IMR-90 (cell line): Measurements from ENCODE around the gene IFIT3. TPM values are rescaled to one million over a fixed set of nuclear protein-coding genes. Genes with fewer than 3 reads are reported as not detected.
"Not testable (repeated sequence)": the region's sequence is repeated elsewhere in the genome, so short reads cannot be mapped to it uniquely, and the experiment has no call there.

Experiments
- ATAC-seq: fragments of 200-7000 bp; cut with Tn5 transposase; 2 replicates; pipeline ENCODE4 v1.9.1; 2020; ENCODE audit warnings: low read depth, mild to moderate bottlenecking, moderate library complexity
- BruUV-seq: library from RNA; stranded (reverse); fragments of 400-500 nt; replicated peaks from 2 replicates; lab custom pipeline; 2021; lab: Mats Ljungman, UMichigan
- CTCF ChIA-PET: fragments of 300-600 bp; formaldehyde crosslinking; extraction: SDS; loops from one replicate; lab custom pipeline; 2021; ENCODE audit warnings: antibody characterized with exemption; lab: Yijun Ruan, JAX
- POLR2A ChIA-PET: fragments of 300-600 bp; sonication (Branson Sonifier 250); formaldehyde crosslinking; loops from one replicate; lab custom pipeline; 2022; ENCODE audit warnings: antibody characterized with exemption; ENCODE audit not compliant: unreplicated experiment; lab: Charles Lee
- DNase-seq: peaks from one replicate; pipeline ENCODE4 v3.0.0; 2013
- H2AFZ ChIP-seq: replicated peaks from 2 replicates; pipeline ENCODE3; 2013; ENCODE audit warnings: low read length, mild to moderate bottlenecking; ENCODE audit not compliant: poor library complexity
- H2AK5ac ChIP-seq: 2 replicates; pipeline ENCODE4 v1.6.1; 2013; ENCODE audit warnings: low read depth, low read length, inconsistent platforms
- H2AK9ac ChIP-seq: replicated peaks from 2 replicates; pipeline ENCODE3; 2013; ENCODE audit warnings: mild to moderate bottlenecking, low read depth, low read length, moderate library complexity; ENCODE audit not compliant: poor library complexity
- H2BK120ac ChIP-seq: 2 replicates; pipeline ENCODE4 v1.6.1; 2013; ENCODE audit warnings: low read depth, low read length, inconsistent platforms
- H2BK15ac ChIP-seq: 3 replicates; pipeline ENCODE4 v1.6.1; 2013; ENCODE audit warnings: low read depth, low read length, inconsistent platforms
- H2BK20ac ChIP-seq: 2 replicates; pipeline ENCODE4 v1.6.1; 2013; ENCODE audit warnings: low read depth, mild to moderate bottlenecking, inconsistent platforms, low read length, moderate library complexity
- H2BK5ac ChIP-seq: 2 replicates; pipeline ENCODE4 v1.6.1; 2013; ENCODE audit warnings: mild to moderate bottlenecking, low read depth, low read length, inconsistent platforms; ENCODE audit not compliant: poor library complexity, severe bottlenecking
- H3K14ac ChIP-seq: replicated peaks from 2 replicates; pipeline ENCODE4 v1.6.1; 2013; ENCODE audit warnings: low read depth, low read length, inconsistent platforms
- H3K18ac ChIP-seq: 2 replicates; pipeline ENCODE4 v1.6.1; 2013; ENCODE audit warnings: low read depth, low read length, control low read depth
- H3K23ac ChIP-seq: 2 replicates; pipeline ENCODE4 v1.6.1; 2013; ENCODE audit warnings: low read depth, low read length, inconsistent platforms
- H3K27ac ChIP-seq: 2 replicates; pipeline ENCODE4 v1.5.1; 2013; ENCODE audit warnings: mild to moderate bottlenecking, control low read depth, low read length; ENCODE audit not compliant: insufficient read depth
- H3K27me3 ChIP-seq: 2 replicates; pipeline ENCODE4 v1.6.1; 2013; ENCODE audit warnings: low read length; ENCODE audit not compliant: control insufficient read depth, insufficient read depth
- H3K36me3 ChIP-seq: 2 replicates; pipeline ENCODE4 v1.6.1; 2013; ENCODE audit warnings: low read length, mixed read lengths; ENCODE audit not compliant: control insufficient read depth, insufficient read depth
- H3K4ac ChIP-seq: 2 replicates; pipeline ENCODE4 v1.6.1; 2013; ENCODE audit warnings: low read depth, low read length, inconsistent platforms
- H3K4me1 ChIP-seq: 2 replicates; pipeline ENCODE4 v1.6.1; 2013; ENCODE audit warnings: low read length, mixed read lengths; ENCODE audit not compliant: control insufficient read depth, insufficient read depth
- H3K4me2 ChIP-seq: 2 replicates; pipeline ENCODE4 v1.6.1; 2013; ENCODE audit warnings: low read depth, mild to moderate bottlenecking, control low read depth, low read length, moderate library complexity
- H3K4me3 ChIP-seq: 2 replicates; pipeline ENCODE4 v1.5.1; 2013; ENCODE audit warnings: low read depth, mild to moderate bottlenecking, control low read depth, low read length, moderate library complexity; ENCODE audit not compliant: insufficient read depth
- H3K56ac ChIP-seq: 2 replicates; pipeline ENCODE4 v1.6.1; 2013; ENCODE audit warnings: low read length, inconsistent platforms; ENCODE audit not compliant: insufficient read depth; ENCODE audit errors: extremely low read depth
- H3K79me1 ChIP-seq, 2 experiments: 2 replicates each; pipeline ENCODE4 v1.6.1; 2013; ENCODE audit warnings: low read length in 2 of 2, inconsistent platforms in 1 of 2, low read depth in 1 of 2
- H3K9ac ChIP-seq: 2 replicates; pipeline ENCODE4 v1.6.1; 2013; ENCODE audit warnings: low read depth, low read length, control low read depth
- H3K9me1 ChIP-seq: 2 replicates; pipeline ENCODE4 v1.6.1; 2013; ENCODE audit warnings: low read length, inconsistent platforms; ENCODE audit not compliant: insufficient read depth
- H3K9me3 ChIP-seq: 2 replicates; pipeline ENCODE4 v1.6.1; 2013; ENCODE audit warnings: low read length; ENCODE audit not compliant: control insufficient read depth, insufficient read depth
- H4K20me1 ChIP-seq: 2 replicates; pipeline ENCODE4 v1.6.1; 2013; ENCODE audit warnings: low read length, inconsistent platforms; ENCODE audit not compliant: insufficient read depth
- H4K5ac ChIP-seq: 2 replicates; pipeline ENCODE4 v1.6.1; 2013; ENCODE audit warnings: mild to moderate bottlenecking, low read depth, low read length, control low read depth
- H4K8ac ChIP-seq, 2 experiments: 2 replicates each; pipeline ENCODE4 v1.6.1; 2013; ENCODE audit warnings: low read depth in 2 of 2, low read length in 2 of 2, control low read depth in 1 of 2, inconsistent platforms in 1 of 2
- H4K91ac ChIP-seq: 2 replicates; pipeline ENCODE4 v1.6.1; 2013; ENCODE audit warnings: low read depth, low read length, inconsistent platforms; ENCODE audit not compliant: insufficient read depth
- WGBS, 2 experiments: methylation state at CpG; one replicate each; pipeline versions ENCODE4 v1.1.5 to v1.1.7; 2013; ENCODE audit warnings: missing lambda C conversion rate in 2 of 2; ENCODE audit not compliant: insufficient read length in 1 of 2; ENCODE audit errors: extremely low coverage in 2 of 2; 5-methylcytosine and 5-hydroxymethylcytosine counted together
- dilution Hi-C: fragments of 300-500 bp; cut with HindIII; formaldehyde crosslinking; loops from one replicate; pipeline ENCODE4 v1.14.3; 2018; ENCODE audit warnings: low sequenced_read_pairs; ENCODE audit not compliant: unreplicated experiment
- in situ Hi-C: fragments of 300-500 bp; cut with MboI; formaldehyde crosslinking; loops from 3 replicates; pipeline ENCODE4 v1.14.3; 2019; ENCODE audit warnings: low sequenced_read_pairs, inconsistent platforms, mixed read lengths
- intact Hi-C: fragments of 100-400 bp; cut with micrococcal nuclease; formaldehyde crosslinking; loops from 2 replicates; pipeline ENCODE4 v1.10.0; 2022
- polyA plus RNA-seq, 3 experiments: library from polyadenylated mRNA; depleted of rRNA; stranded (reverse); fragments of >200 nt; gene quantifications; 2 replicates each; pipeline ENCODE4 v1.2.3, GENCODE V29; 2012; ENCODE audit warnings: low replicate concordance in 1 of 3
- total RNA-seq: library from RNA; depleted of rRNA; stranded (reverse); fragments of >200 nt; gene quantifications from 2 replicates; pipeline ENCODE4 v1.2.3, GENCODE V29; 2012

The IFIT3 gene
- total and polyA plus RNA-seq, 2 of the 4 experiments (the other 2 are of a cell fraction): 3.5 to 7.3 TPM

DNA sequence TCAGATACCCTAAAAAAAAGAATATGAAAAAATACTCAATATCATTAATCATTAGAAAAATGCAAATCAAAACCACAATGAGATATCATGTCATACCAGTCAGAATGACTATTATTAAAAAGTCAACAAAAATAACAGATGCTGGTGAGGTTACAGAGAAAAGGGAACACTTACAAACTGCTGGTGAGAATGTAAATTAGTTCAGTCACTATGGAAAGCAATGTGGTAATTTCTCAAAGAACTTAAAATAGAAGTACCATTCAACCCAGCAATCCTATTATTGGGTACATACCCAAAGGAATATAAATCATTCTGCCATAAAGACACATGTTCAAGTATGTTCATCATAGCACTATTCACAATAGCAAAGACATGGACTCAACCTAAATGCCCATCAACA, 2.7 kb upstream of the IFIT3 start:
- H3K14ac ChIP-seq, H4K5ac ChIP-seq, H3K4ac ChIP-seq, H3K18ac ChIP-seq, H2BK20ac ChIP-seq, H4K91ac ChIP-seq, H3K79me1 ChIP-seq, H3K9me3 ChIP-seq, H3K23ac ChIP-seq, in situ Hi-C loops, H2BK5ac ChIP-seq, CTCF ChIA-PET, dilution Hi-C loops, H3K9ac ChIP-seq, H4K8ac ChIP-seq, H3K4me2 ChIP-seq, BruUV-seq, H2AFZ ChIP-seq, H3K4me1 ChIP-seq, ATAC-seq, H3K9me1 ChIP-seq, H3K27ac ChIP-seq, DNase-seq, H2AK5ac ChIP-seq, H2BK15ac ChIP-seq, H3K4me3 ChIP-seq, POLR2A ChIA-PET, H3K56ac ChIP-seq, H3K36me3 ChIP-seq, H2AK9ac ChIP-seq, H3K27me3 ChIP-seq, H2BK120ac ChIP-seq, H4K20me1 ChIP-seq: not testable (repeated sequence)
- intact Hi-C loops: loop anchor here (5.0 kb wide), 1 partner anchor 42 kb away; no protein-coding TSS in a partner anchor

DNA sequence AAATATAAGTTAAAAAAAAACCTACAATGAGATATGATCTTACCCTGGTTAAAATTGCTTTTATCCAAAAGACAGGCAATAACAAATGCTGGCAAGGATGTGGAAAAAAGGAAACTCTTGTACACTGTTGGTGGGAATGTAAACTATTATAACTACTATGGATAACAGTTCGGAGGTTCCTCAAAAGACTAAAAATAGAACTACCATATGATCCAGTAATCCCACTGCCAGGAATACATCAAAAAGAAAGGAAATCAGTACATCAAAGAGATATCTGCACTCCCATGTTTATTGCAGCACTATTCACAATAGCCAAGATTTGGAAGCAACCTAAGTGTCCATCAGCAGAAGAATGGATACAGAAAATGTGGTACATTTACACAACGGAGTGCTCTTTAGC, 1.9 kb upstream of the IFIT3 start:
- H3K9me3 ChIP-seq, H3K56ac ChIP-seq, BruUV-seq, DNase-seq, H2AFZ ChIP-seq, H3K36me3 ChIP-seq, H3K4ac ChIP-seq, H2BK120ac ChIP-seq, H3K9me1 ChIP-seq, POLR2A ChIA-PET, H3K23ac ChIP-seq, H2AK9ac ChIP-seq, H4K5ac ChIP-seq, H4K91ac ChIP-seq, dilution Hi-C loops, H3K4me3 ChIP-seq, ATAC-seq, H3K4me2 ChIP-seq, H4K8ac ChIP-seq, H3K9ac ChIP-seq, in situ Hi-C loops, H2BK20ac ChIP-seq, H2BK5ac ChIP-seq, H3K27me3 ChIP-seq, H3K18ac ChIP-seq, H3K27ac ChIP-seq, H2AK5ac ChIP-seq, H3K4me1 ChIP-seq, H4K20me1 ChIP-seq, H2BK15ac ChIP-seq, H3K14ac ChIP-seq, CTCF ChIA-PET: not testable (repeated sequence)
- no CpG with 5 or more reads among the region's 2 CpGs for WGBS, 2 experiments
- peaks cover 6 to 14% of the 10 kb centered on the region in 2 experiments; a peak in 3 of 4 replicates for H3K79me1 ChIP-seq
- intact Hi-C loops: loop anchor here (5.0 kb wide), 1 partner anchor 41 kb away; no protein-coding TSS in a partner anchor
